ENCODE data around the gene ETV3L.

DNA sequence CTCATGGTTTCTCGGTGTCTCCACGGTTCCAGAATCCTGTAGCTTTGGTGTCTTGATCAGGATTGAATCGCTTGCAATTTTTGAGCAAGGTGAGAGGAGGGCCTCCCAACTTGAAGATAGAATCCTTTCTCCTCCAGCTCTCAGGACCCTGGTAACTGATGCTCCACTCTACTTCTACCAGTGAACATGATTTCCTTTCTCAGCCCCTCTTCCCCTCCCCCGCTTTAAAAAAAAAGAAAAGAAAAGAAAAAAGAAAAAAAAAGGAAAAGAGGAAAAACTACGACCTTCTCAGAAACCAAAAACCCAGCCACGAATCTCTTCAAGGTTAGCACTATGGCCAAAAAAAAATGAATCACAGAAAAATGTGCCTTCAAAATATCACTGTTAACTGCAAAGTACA lies 55.3 kb downstream of the ETV3L start:
- TF ChIP-seq, protein P1, sequence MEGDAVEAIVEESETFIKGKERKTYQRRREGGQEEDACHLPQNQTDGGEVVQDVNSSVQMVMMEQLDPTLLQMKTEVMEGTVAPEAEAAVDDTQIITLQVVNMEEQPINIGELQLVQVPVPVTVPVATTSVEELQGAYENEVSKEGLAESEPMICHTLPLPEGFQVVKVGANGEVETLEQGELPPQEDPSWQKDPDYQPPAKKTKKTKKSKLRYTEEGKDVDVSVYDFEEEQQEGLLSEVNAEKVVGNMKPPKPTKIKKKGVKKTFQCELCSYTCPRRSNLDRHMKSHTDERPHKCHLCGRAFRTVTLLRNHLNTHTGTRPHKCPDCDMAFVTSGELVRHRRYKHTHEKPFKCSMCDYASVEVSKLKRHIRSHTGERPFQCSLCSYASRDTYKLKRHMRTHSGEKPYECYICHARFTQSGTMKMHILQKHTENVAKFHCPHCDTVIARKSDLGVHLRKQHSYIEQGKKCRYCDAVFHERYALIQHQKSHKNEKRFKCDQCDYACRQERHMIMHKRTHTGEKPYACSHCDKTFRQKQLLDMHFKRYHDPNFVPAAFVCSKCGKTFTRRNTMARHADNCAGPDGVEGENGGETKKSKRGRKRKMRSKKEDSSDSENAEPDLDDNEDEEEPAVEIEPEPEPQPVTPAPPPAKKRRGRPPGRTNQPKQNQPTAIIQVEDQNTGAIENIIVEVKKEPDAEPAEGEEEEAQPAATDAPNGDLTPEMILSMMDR (IDR thresholded peaks at IDR 0.05; ENCODE audit: insufficient read depth, low read depth, low read length) = no peak
- no peak for TF ChIP-seq EZH2 (IDR thresholded peaks at IDR 0.05; ENCODE audit: insufficient read depth, low read length)
